GM12801 (cell line): ENCODE measurements around the gene STIM1.

Experiments used
- CTCF ChIP-seq: IDR thresholded peaks from one replicate; pipeline ENCODE4 v1.5.1; 2011; ENCODE audit warnings: control low read depth; ENCODE audit not compliant: insufficient read length; ENCODE audit errors: extremely low read depth

Gene STIM1

GRCh38 chr11:4060182-4060923 lies 204.9 kb downstream of the STIM1 start:
- no peak for TF ChIP-seq CTCF

DNA sequence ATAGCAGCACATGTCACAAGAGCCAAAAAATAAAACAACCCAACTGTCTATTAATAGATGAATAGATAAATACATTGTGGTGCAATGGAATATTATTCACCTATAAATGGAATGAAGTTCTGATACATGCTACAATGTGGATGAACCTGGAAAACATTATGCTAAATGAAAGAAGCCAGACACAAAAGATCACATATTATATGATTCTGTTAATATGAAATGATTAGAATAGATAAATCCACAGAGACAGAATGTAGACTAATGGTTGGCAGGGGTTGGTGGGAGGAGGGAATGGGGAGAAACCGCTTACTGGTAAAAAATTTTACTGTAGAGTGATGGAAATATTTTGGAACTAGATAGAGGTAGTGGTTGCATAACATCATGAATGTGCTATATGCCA lies 206.2 kb downstream of the STIM1 start:
- no peak for TF ChIP-seq CTCF

GRCh38 chr11:4063348-4063747 lies 207.9 kb downstream of the STIM1 start:
- TF ChIP-seq CTCF: no peak

DNA sequence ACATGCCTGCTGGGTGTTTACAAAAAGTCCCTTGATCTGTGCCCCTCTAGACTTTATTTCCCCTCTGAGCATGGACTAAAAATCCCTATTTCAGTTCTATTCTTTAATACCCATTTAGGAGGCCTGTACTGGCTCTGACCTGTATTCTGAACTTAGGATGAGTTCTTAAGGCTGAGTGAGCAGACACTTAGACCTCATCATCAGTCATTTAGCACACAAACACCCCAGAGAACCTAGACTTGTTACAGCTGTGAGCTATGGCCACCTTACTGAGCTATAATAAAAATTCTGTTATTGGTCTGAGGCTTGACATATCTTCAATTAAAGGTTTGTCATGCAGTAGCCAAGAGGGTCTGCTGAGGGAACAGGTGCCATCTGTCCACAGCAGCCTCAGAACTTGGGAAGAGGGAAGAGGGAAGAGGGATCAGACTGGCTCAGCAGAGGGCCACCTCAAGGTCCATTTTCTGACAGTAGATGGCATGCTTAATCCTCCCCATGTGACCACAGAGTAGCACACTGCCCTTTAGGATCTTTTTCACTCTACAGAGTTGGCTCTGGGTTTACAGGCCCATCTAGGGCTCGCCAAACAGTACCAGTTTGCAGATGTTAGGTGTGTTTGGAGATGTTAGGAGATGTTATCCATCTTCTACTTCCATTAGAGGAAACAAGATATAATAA lies 209.0 kb downstream of the STIM1 start:
- no peak for TF ChIP-seq CTCF

- TF ChIP-seq CTCF: no peak
Measured at GRCh38 chr11:4065086-4065485, 209.6 kb downstream of the STIM1 start.

GRCh38 chr11:4065601-4066377 lies 210.3 kb downstream of the STIM1 start:
- no peak for TF ChIP-seq CTCF

DNA sequence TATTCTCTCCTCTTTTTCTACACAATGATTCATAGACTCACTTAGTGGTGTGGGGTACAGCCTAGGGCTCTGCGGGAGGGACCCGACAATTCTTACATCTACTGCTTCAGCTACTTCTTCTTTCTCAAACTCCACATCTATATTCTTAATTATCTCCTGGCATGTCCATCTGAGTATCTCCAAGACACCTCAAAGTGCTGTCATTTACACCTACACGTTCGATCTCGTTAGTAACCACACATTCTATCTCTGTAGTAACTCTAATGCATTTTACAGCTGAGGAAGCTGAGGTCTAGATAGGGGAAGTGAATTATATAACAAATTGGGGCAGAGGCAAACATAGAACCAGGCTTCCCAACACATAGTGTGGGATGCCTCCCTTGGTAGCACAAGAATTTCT lies 211.4 kb downstream of the STIM1 start:
- TF ChIP-seq CTCF: no peak
